Esophagus muscularis mucosa (tissue), 4 donors: ENCODE measurements around the gene SORCS2. TPM values are rescaled to one million over a fixed set of nuclear protein-coding genes. Genes with fewer than 3 reads are reported as not detected.

Experiments
- DNase-seq: peaks from one replicate; pipeline ENCODE4 v3.0.0-alpha.2; 2017; ENCODE audit errors: extremely low spot score
- H3K27ac ChIP-seq, 4 donors: fragments of 200-600 bp; sonication (generic); replicated peaks in 1 of 4; 1 replicate in 3 of 4; 2 replicates in 1 of 4; pipeline ENCODE4 v1.5.1; 2016 to 2019; ENCODE audit warnings: mild to moderate bottlenecking in 1 of 4
- H3K27me3 ChIP-seq, 4 donors: fragments of 200-600 bp; sonication (generic); one replicate each; pipeline versions ENCODE4 v1.5.1 to v1.6.0; 2016 to 2019
- H3K36me3 ChIP-seq, 4 donors: fragments of 200-600 bp; sonication (generic); one replicate each; pipeline ENCODE4 v1.5.1; 2016 to 2019
- H3K4me1 ChIP-seq, 4 donors: fragments of 200-600 bp; sonication (generic); one replicate each; pipeline ENCODE4 v1.5.1; 2016 to 2019
- H3K4me3 ChIP-seq, 4 donors: fragments of 200-600 bp; sonication (generic); 1 replicate in 2 of 4; 2 replicates in 2 of 4; pipeline ENCODE4 v1.5.1; 2016 to 2019; ENCODE audit warnings: mild to moderate bottlenecking in 4 of 4, moderate library complexity in 1 of 4
- H3K9me3 ChIP-seq, 4 donors: fragments of 200-600 bp; sonication (generic); 1 replicate in 3 of 4; 2 replicates in 1 of 4; pipeline ENCODE4 v1.5.1; 2016 to 2019
- CTCF ChIP-seq, 3 experiments: fragments of 200-600 bp in 2 of 3; fragments of 450-650 bp in 1 of 3; sonication (generic) in 2 of 3; IDR thresholded peaks; one replicate each; pipeline ENCODE4 v1.5.1; 2017 to 2019; ENCODE audit warnings: antibody characterized with exemption in 3 of 3, mild to moderate bottlenecking in 2 of 3, moderate library complexity in 1 of 3
- EP300 ChIP-seq: sonication (generic); formaldehyde crosslinking; IDR thresholded peaks from one replicate; pipeline ENCODE4 v1.6.1; 2017; ENCODE audit warnings: antibody characterized with exemption
- POLR2A ChIP-seq: fragments of 450-650 bp; IDR thresholded peaks from one replicate; pipeline ENCODE4 v1.6.1; 2017; ENCODE audit warnings: antibody characterized with exemption, moderate library complexity, mild to moderate bottlenecking, low read depth
- POLR2AphosphoS5 ChIP-seq, 2 donors: sonication (generic); formaldehyde crosslinking; IDR thresholded peaks; one replicate each; pipeline ENCODE4 v1.6.1; 2017; ENCODE audit warnings: antibody characterized with exemption in 2 of 2
- WGBS: methylation state at CpG from one replicate; pipeline ENCODE4 v1.1.5; 2018; 5-methylcytosine and 5-hydroxymethylcytosine counted together
- intact Hi-C: fragments of 100-400 bp; cut with DNase I; formaldehyde crosslinking; loops from one replicate; pipeline ENCODE4 v1.15.1; 2023
- total RNA-seq, 4 donors: library from RNA; depleted of rRNA; stranded (reverse); fragments of >200 nt; gene quantifications; one replicate each; pipeline versions ENCODE4 v1.1.0 to v1.2.1, GENCODE V29; 2016

SORCS2 gene
- total RNA-seq, 4 donors from 2014 or later = 3.3 to 10.1 (median 4.3) TPM

- Histone ChIP-seq H3K36me3 (no peaks in the 10 kb centered on the region), H3K4me1 (peaks cover 0 to under 1% (median 0%) of the 10 kb centered on the region in 4 donors), H3K27ac (no peak overlapping the region), H3K9me3 (peaks cover 0 to 20% (median 7%) of the 10 kb centered on the region in 4 donors), H3K4me3 (no peak overlapping the region), H3K27me3 (no peaks in the 10 kb centered on the region)
- intact Hi-C loops = no loop called here
- no peak for TF ChIP-seq POLR2AphosphoS5 (IDR thresholded peaks at IDR 0.05)
- TF ChIP-seq CTCF (IDR thresholded peaks at IDR 0.05) = no peak
- no peak for TF ChIP-seq POLR2A
- no peak for TF ChIP-seq EP300
- DNase-seq = no peak
- 89% methylated on average over 7 of the region's 7 CpGs for WGBS
Measured at GRCh38 chr4:7347981-7348380, 155.6 kb downstream of the SORCS2 start.

DNA sequence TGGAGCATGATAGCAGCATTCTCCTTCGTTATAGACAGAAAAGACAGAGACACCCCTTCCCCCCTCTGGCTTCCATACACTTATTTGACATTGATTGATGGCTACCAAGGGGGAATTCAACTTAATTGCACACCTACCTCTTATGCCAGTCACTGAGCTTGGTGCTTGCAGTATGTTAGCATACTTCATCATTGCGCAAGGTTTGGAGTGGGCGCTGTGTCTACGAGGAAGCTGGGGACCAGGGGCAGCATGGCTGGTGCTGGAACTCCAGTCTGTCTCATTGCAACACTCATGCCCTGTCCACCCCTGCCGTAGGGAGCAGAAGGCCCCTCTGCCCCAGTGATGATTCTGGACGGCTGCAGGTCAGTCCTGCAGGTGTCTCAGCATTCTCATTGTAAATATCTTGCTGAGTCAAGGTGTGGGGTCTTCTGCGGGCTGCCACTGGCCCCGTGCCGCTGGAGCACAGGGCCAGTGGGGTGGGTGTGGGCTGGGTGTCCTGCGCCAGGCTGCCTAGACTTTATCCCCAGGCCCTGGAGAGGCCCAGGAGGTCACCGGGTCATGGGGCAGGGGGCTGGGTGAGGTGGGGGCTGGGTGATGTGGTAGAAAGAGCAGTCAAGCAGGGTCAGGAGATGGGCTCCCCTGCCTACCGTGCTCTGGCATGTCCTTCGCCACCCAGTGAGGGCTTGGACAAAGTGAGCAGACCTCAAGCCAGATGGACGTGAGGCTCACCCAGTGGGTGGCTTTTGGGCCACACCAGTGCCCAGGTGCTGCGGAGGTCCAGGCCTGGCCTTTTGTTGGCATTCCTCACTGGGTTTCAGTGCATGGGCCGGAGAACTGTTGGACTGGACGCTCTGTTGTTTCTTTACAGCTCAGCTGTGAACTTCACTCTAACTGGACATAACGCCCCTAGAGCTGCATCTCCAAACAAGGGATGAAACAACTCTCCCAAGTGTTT, 156.9 kb downstream of the SORCS2 start:
- Histone ChIP-seq H3K4me3 (no peak overlapping the region), H3K36me3 (no peaks in the 10 kb centered on the region), H3K9me3 (peaks cover 0 to 20% (median 7%) of the 10 kb centered on the region in 4 donors), H3K4me1 (peaks cover 0 to 12% (median 0%) of the 10 kb centered on the region in 4 donors), H3K27me3 (no peaks in the 10 kb centered on the region), H3K27ac (no peak overlapping the region)
- intact Hi-C loops = no loop called here
- TF ChIP-seq CTCF (IDR thresholded peaks at IDR 0.05) (no peak), EP300 (no peak), POLR2A (no peak), POLR2AphosphoS5 (IDR thresholded peaks at IDR 0.05) (no peak)
- 89% methylated on average over 11 of the region's 18 CpGs for WGBS
- no peak for DNase-seq

DNA sequence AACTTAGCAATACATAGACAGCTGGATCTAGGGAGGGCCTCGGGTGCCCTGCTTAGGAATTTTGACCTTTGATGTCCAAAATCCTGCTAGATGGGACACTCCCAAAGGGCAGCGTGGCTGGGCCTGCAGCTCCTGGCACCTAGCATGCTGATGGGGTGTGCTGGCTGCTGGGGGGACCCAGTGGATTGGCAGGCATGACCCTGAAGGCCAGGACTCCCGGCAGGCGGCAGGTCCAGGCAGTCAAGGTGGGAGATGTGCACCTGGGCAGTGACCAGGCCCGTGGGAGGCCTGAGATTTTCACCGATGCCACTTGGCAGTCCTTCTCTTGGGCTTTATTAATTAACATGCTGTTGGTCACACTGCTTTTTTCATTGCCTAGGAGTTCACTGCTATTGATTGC, 158.1 kb downstream of the SORCS2 start:
- intact Hi-C loops = no loop called here
- Histone ChIP-seq H3K36me3 (no peaks in the 10 kb centered on the region), H3K4me3 (no peak overlapping the region), H3K9me3 (peaks cover 0 to 16% (median 7%) of the 10 kb centered on the region in 4 donors), H3K27ac (no peak overlapping the region), H3K27me3 (no peaks in the 10 kb centered on the region), H3K4me1 (peaks cover 0 to 15% (median 0%) of the 10 kb centered on the region in 4 donors)
- WGBS = 90% methylated on average over 6 of the region's 6 CpGs
- DNase-seq = no peak
- TF ChIP-seq CTCF (IDR thresholded peaks at IDR 0.05) (no peak), EP300 (no peak), POLR2AphosphoS5 (IDR thresholded peaks at IDR 0.05) (no peak), POLR2A (no peak)

DNA sequence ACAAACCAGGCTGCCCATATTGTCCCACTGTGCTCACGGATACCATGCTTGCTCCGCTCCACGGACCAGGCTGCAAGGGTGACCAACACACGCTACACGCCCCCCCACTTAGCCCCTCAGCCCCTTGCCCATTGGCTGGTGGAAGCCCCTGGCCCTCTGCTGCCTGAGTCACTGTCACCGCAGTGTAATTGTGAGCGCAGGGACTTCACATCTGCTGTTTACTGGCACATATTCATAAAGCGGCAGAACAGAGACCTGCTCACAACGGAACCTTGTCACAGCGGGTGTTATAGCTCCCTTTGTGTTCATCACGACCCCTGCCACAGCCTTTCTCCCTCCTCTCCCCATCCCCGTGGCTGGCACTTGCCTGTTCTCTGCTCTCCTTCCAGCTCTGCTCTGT, 158.7 kb downstream of the SORCS2 start:
- Histone ChIP-seq H3K27me3 (no peaks in the 10 kb centered on the region), H3K4me1 (peaks cover 0 to 15% (median 0%) of the 10 kb centered on the region in 4 donors), H3K9me3 (peaks cover 0 to 10% (median 4%) of the 10 kb centered on the region in 4 donors), H3K36me3 (no peaks in the 10 kb centered on the region), H3K4me3 (no peak overlapping the region), H3K27ac (no peak overlapping the region)
- WGBS = 80% methylated on average over 12 of the region's 12 CpGs
- TF ChIP-seq CTCF (IDR thresholded peaks at IDR 0.05) = no peak
- TF ChIP-seq POLR2AphosphoS5 (IDR thresholded peaks at IDR 0.05) = no peak
- no peak for DNase-seq
- intact Hi-C loops = no loop called here
